Mesenchymal stem cell (in vitro differentiated cells and primary cell): ENCODE measurements around the gene DRC3.

ENCODE experiments used
- DNase-seq: peaks from one replicate; pipeline ENCODE4 v3.0.0-alpha.2; 2013
- H2AFZ ChIP-seq: one replicate; pipeline ENCODE4 v1.6.1; 2013; ENCODE audit warnings: low read depth, mild to moderate bottlenecking, control low read depth, inconsistent platforms, low read length, moderate library complexity
- H2AK5ac ChIP-seq: 2 replicates; pipeline ENCODE4 v1.6.1; 2013; ENCODE audit warnings: low read length, moderate library complexity, mild to moderate bottlenecking, inconsistent platforms; ENCODE audit not compliant: severe bottlenecking
- H2BK120ac ChIP-seq: one replicate; pipeline ENCODE4 v1.6.1; 2013; ENCODE audit warnings: low read depth, mild to moderate bottlenecking, inconsistent platforms, low read length, moderate library complexity
- H2BK12ac ChIP-seq, 2 experiments: one replicate each; pipeline ENCODE4 v1.6.1; 2013; ENCODE audit warnings: inconsistent platforms in 2 of 2, low read length in 2 of 2, mild to moderate bottlenecking in 2 of 2, moderate library complexity in 2 of 2, control low read depth in 1 of 2
- H2BK15ac ChIP-seq: one replicate; pipeline ENCODE4 v1.6.1; 2013; ENCODE audit warnings: mild to moderate bottlenecking, low read depth, inconsistent platforms; ENCODE audit not compliant: poor library complexity, severe bottlenecking
- H2BK5ac ChIP-seq: 2 replicates; pipeline ENCODE4 v1.6.1; 2013; ENCODE audit warnings: low read depth, mild to moderate bottlenecking, low read length, control low read depth, inconsistent platforms; ENCODE audit not compliant: poor library complexity, severe bottlenecking
- H3K14ac ChIP-seq, 2 experiments: one replicate each; pipeline ENCODE4 v1.6.1; 2013; ENCODE audit warnings: inconsistent platforms in 2 of 2, low read length in 2 of 2, control low read depth in 1 of 2, mild to moderate bottlenecking in 1 of 2, moderate library complexity in 1 of 2
- H3K18ac ChIP-seq, 2 experiments: one replicate each; pipeline ENCODE4 v1.6.1; 2013; ENCODE audit warnings: inconsistent platforms in 2 of 2, low read length in 2 of 2, control low read depth in 1 of 2, low read depth in 1 of 2, mild to moderate bottlenecking in 1 of 2
- H3K23ac ChIP-seq, 2 experiments: one replicate each; pipeline ENCODE4 v1.6.1; 2013; ENCODE audit warnings: inconsistent platforms in 2 of 2, low read length in 2 of 2, mild to moderate bottlenecking in 2 of 2, moderate library complexity in 2 of 2, control low read depth in 1 of 2
- H3K27ac ChIP-seq: 2 replicates; pipeline ENCODE4 v1.5.1; 2013; ENCODE audit warnings: mild to moderate bottlenecking, moderate library complexity, low read length, control low read depth, inconsistent platforms; ENCODE audit not compliant: poor library complexity, severe bottlenecking
- H3K27me3 ChIP-seq, 2 experiments: 2 replicates each; pipeline versions ENCODE4 v1.6.1 to v1.7.0; 2013; ENCODE audit warnings: low read length in 2 of 2, mild to moderate bottlenecking in 2 of 2, moderate library complexity in 2 of 2, control low read depth in 1 of 2, inconsistent platforms in 1 of 2; ENCODE audit not compliant: control insufficient read depth in 1 of 2, insufficient read depth in 1 of 2
- H3K36me3 ChIP-seq, 2 experiments: 2 replicates each; pipeline versions ENCODE4 v1.6.1 to v1.7.0; 2013; ENCODE audit warnings: low read length in 2 of 2, control low read depth in 1 of 2, inconsistent platforms in 1 of 2, low read depth in 1 of 2, mild to moderate bottlenecking in 1 of 2; ENCODE audit not compliant: insufficient read depth in 2 of 2, control insufficient read depth in 1 of 2
- H3K4ac ChIP-seq, 2 experiments: one replicate each; pipeline ENCODE4 v1.6.1; 2013; ENCODE audit warnings: inconsistent platforms in 2 of 2, low read length in 2 of 2, mild to moderate bottlenecking in 2 of 2, moderate library complexity in 2 of 2, control low read depth in 1 of 2, low read depth in 1 of 2
- H3K4me1 ChIP-seq: 2 replicates; pipeline ENCODE4 v1.6.1; 2013; ENCODE audit warnings: low read depth, low read length, control low read depth; ENCODE audit not compliant: control insufficient read depth, insufficient read depth
- H3K4me2 ChIP-seq: 2 replicates; pipeline ENCODE4 v1.6.1; 2013; ENCODE audit warnings: low read length, mild to moderate bottlenecking, inconsistent platforms; ENCODE audit not compliant: poor library complexity, severe bottlenecking
- H3K4me3 ChIP-seq, 2 experiments: 2 replicates each; pipeline versions ENCODE4 v1.5.1 to v1.7.0; 2013; ENCODE audit warnings: low read length in 2 of 2, mild to moderate bottlenecking in 2 of 2, control low read depth in 1 of 2, low read depth in 1 of 2; ENCODE audit not compliant: insufficient read depth in 1 of 2
- H3K79me1 ChIP-seq: replicated peaks from 2 replicates; pipeline ENCODE4 v1.6.1; 2013; ENCODE audit warnings: mild to moderate bottlenecking, control low read depth, low read length, inconsistent platforms; ENCODE audit not compliant: poor library complexity, severe bottlenecking
- H3K9ac ChIP-seq: 2 replicates; pipeline ENCODE4 v1.7.0; 2013; ENCODE audit warnings: mild to moderate bottlenecking, low read length, moderate library complexity
- H3K9me3 ChIP-seq: 2 replicates; pipeline ENCODE4 v1.7.0; 2013; ENCODE audit warnings: mild to moderate bottlenecking, low read length; ENCODE audit not compliant: control insufficient read depth
- H4K8ac ChIP-seq: one replicate; pipeline ENCODE4 v1.6.1; 2013; ENCODE audit warnings: inconsistent platforms, mild to moderate bottlenecking, low read length, moderate library complexity
- H4K91ac ChIP-seq: one replicate; pipeline ENCODE4 v1.6.1; 2013; ENCODE audit warnings: mild to moderate bottlenecking, low read length, inconsistent platforms
- WGBS: methylation state at CpG from one replicate; pipeline ENCODE4 v1.1.7; 2013; ENCODE audit warnings: mixed read lengths; 5-methylcytosine and 5-hydroxymethylcytosine counted together

Gene DRC3

DNA sequence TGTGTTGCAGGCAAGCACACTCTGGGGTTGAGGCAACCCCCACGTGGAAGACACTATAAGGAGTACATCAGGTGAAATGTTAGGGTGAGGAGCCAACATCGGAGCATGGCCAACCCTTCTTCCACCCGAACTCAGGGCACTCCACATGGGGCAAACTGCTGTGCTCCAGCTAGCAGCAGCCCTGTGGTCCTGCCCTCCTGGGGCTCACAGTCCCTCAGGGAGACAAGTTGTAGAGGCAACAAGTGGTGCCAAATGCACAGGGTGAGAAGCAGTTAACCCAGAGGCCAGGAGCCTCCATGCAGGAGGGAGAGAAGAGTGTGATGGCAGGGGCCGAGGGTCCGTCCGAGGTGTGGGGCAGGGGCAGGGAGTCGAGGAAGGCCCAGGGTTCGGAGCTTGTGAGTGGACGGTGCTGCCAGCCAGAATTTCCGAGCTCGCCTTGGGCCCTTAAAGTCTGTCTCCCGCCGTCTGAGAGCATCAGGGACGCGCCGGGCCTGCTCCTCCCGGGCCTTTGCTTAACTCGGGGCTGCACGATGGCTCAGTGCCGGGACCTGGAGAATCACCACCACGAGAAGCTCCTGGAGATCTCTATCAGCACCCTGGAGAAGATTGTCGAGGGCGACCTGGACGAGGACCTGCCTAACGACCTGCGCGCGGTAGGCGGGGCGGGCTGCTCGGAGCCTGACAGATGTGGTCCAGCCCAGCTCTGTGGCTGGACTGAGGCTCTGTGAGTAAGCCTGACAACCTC, 34.0 kb downstream of the DRC3 start:
- H4K8ac ChIP-seq = no peak overlapping the region
- H3K14ac ChIP-seq = no peak overlapping the region
- no peak overlapping the region for H2BK15ac ChIP-seq
- H2BK12ac ChIP-seq = no peak overlapping the region
- no peak overlapping the region for H3K4me3 ChIP-seq
- no peak overlapping the region for H3K4ac ChIP-seq
- no peaks in the 10 kb centered on the region for H3K79me1 ChIP-seq
- 86% methylated on average over 21 of the region's 31 CpGs for WGBS
- peak overlapping the region; percentile 5 for H2AK5ac ChIP-seq
- no peak overlapping the region for H2BK5ac ChIP-seq
- H2BK120ac ChIP-seq = no peak overlapping the region
- no peak overlapping the region for H3K23ac ChIP-seq
- H3K4me1 ChIP-seq = peaks cover 27% of the 10 kb centered on the region
- peaks cover 7 to 28% of the 10 kb centered on the region in 2 experiments for H3K36me3 ChIP-seq
- H3K4me2 ChIP-seq = no peak overlapping the region
- no peak overlapping the region for H3K9ac ChIP-seq
- no peaks in the 10 kb centered on the region for H3K27me3 ChIP-seq
- no peak for DNase-seq
- peaks cover 6% of the 10 kb centered on the region for H3K9me3 ChIP-seq
- H4K91ac ChIP-seq = no peak overlapping the region
- no peak overlapping the region for H3K27ac ChIP-seq
- no peak overlapping the region for H2AFZ ChIP-seq
- no peak overlapping the region for H3K18ac ChIP-seq

DNA sequence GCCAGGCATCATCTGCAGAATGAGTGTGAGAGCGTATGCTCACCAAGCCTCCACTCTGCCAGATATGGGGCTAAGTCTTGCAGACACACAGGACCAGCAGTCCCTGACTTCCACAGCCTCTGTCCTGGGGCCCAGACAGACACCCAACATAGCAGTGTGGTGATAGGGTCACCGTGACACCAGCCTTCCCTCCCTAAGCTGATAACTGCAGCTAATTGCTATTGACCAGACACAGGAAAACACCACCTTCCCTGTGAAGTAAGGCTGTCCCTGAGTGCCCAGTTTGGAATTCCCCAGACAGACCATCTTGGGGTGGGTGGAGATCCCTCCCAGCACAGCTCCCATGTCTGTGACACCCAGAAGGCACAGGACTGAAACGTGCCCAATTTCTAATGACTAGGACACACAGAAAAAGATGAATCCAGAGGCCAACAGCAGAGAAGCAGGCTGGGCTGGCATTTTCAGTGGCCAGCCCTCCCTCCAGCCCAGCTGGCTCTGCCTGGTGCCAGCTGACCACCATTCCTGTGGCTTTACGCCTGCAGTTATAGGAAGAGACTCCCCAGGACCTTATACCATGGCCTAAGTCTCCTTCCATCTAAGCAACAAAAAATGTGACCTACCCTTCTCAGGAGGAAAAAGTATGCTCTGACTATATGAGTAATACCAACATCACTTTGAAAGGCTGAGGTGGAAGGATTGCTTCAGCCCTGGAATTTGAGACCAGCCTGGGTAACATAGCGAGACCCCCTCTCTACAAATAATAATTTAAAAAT, 36.0 kb downstream of the DRC3 start:
- Histone ChIP-seq H3K4me3 (no peak overlapping the region), H3K14ac (no peak overlapping the region), H2AFZ (no peak overlapping the region), H2BK12ac (no peak overlapping the region), H2BK15ac (no peak overlapping the region), H3K9me3 (peaks cover 6% of the 10 kb centered on the region), H3K4me1 (peaks cover 27% of the 10 kb centered on the region), H3K18ac (no peak overlapping the region), H4K91ac (no peak overlapping the region), H2AK5ac (peak overlapping the region; percentile 1), H3K27ac (peak overlapping the region; percentile 67), H3K4ac (no peak overlapping the region), H3K79me1 (no peaks in the 10 kb centered on the region), H2BK120ac (no peak overlapping the region), H2BK5ac (no peak overlapping the region), H3K23ac (no peak overlapping the region), H4K8ac (no peak overlapping the region), H3K36me3 (peaks cover 7 to 28% of the 10 kb centered on the region in 2 experiments), H3K4me2 (no peak overlapping the region), H3K27me3 (no peaks in the 10 kb centered on the region), H3K9ac (no peak overlapping the region)
- peak; percentile 14 for DNase-seq
- 78% methylated on average over 3 of the region's 5 CpGs for WGBS

DNA sequence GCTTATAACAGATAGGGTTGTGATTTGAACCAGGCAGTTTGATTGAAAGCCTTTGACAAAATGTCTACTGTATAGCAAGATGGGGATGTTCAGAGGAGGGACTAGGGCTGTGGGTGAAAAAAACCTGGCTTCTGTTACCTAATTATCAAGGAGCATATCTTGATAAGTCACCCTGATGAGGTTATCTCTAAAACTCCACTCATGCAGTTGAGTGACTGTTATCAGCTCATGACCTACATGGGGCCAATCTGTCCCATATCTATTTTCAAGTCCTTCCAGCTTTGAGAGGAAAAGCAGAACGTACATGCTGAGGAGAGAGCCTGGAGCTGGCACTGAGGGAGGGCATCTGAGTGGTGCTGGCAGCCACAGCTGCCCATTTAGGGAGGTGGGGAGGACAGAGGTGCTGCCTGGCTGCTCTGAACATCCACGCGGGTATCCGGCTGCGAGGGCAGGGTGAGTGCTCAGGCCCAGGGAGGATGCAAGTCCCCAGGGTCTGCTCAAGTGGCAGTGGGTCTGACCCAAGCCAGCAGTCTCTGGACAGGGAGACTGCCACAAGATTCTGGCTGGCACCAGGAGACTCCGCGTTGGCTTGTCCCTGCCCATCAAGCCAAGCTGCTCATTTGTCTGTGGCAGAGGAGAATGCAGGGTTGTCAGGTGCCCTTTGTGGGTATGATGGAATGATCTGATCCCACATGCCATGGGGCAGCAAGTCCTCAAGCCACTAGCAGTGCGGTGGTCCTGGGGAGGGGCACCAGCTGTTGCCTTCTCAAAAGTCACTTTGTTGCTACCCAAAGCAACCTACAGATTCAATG, 37.2 kb downstream of the DRC3 start:
- no peak overlapping the region for H4K91ac ChIP-seq
- H3K27me3 ChIP-seq = no peaks in the 10 kb centered on the region
- no peak overlapping the region for H2BK120ac ChIP-seq
- no peaks in the 10 kb centered on the region for H3K79me1 ChIP-seq
- H2BK15ac ChIP-seq = no peak overlapping the region
- H3K4me3 ChIP-seq = no peak overlapping the region
- no peak overlapping the region for H3K18ac ChIP-seq
- H3K14ac ChIP-seq = no peak overlapping the region
- no peak overlapping the region for H3K4ac ChIP-seq
- H2BK5ac ChIP-seq = no peak overlapping the region
- peak overlapping the region; percentile 65 for H2AK5ac ChIP-seq
- DNase-seq = no peak
- H3K23ac ChIP-seq = no peak overlapping the region
- H3K9me3 ChIP-seq = peaks cover 6% of the 10 kb centered on the region
- H3K36me3 ChIP-seq = peaks cover 7 to 28% of the 10 kb centered on the region in 2 experiments
- no peak overlapping the region for H2AFZ ChIP-seq
- no peak overlapping the region for H3K27ac ChIP-seq
- H2BK12ac ChIP-seq = no peak overlapping the region
- no peak overlapping the region for H4K8ac ChIP-seq
- H3K4me1 ChIP-seq = peaks cover 20% of the 10 kb centered on the region
- no peak overlapping the region for H3K4me2 ChIP-seq
- 89% methylated on average over 8 of the region's 8 CpGs for WGBS
- no peak overlapping the region for H3K9ac ChIP-seq

DNA sequence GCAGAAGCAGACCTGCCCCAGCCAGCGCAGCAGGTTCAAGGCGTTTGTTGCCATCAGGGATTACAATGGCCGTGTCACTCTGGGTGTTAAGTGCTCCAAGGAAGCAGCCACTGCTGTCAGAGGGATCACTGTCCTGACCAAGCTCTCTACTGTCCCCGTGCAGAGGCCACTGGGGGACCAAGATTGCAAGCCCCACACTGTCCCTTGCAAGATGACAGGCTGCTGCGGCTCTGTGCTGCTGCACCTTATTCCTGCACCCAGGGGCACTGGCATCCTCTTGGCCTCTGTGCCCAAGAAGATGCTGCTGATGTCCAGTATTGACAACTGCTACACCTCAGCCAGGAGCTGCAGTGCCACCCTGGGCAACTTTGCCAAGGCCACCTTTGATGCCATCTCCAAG, 38.6 kb downstream of the DRC3 start:
- Histone ChIP-seq H3K23ac (no peak overlapping the region), H2AK5ac (peak overlapping the region; percentile 35), H2AFZ (no peak overlapping the region), H3K9ac (no peak overlapping the region), H4K91ac (no peak overlapping the region), H2BK5ac (no peak overlapping the region), H3K9me3 (peaks cover 6% of the 10 kb centered on the region), H3K4me3 (no peak overlapping the region), H3K4me1 (peaks cover 21% of the 10 kb centered on the region), H3K4me2 (no peak overlapping the region), H3K27me3 (no peaks in the 10 kb centered on the region), H3K36me3 (peaks cover 16 to 31% of the 10 kb centered on the region in 2 experiments), H3K4ac (no peak overlapping the region), H3K14ac (no peak overlapping the region), H4K8ac (no peak overlapping the region), H2BK12ac (no peak overlapping the region), H3K18ac (no peak overlapping the region), H2BK15ac (no peak overlapping the region), H3K79me1 (no peaks in the 10 kb centered on the region), H3K27ac (no peak overlapping the region), H2BK120ac (no peak overlapping the region)
- DNase-seq = no peak
- 94% methylated on average over 5 of the region's 5 CpGs for WGBS
